Liver (tissue), 9 donors: ENCODE results near the gene CCL16. TPM values are rescaled to one million over a fixed set of nuclear protein-coding genes. Genes with fewer than 3 reads are reported as not detected.

Source experiments
- DNase-seq: peaks from one replicate; pipeline ENCODE4 v3.0.0-alpha.2; 2017; ENCODE audit warnings: low spot score
- H3K27ac ChIP-seq, 2 donors: one replicate each; pipeline ENCODE4 v1.7.0; 2013; ENCODE audit warnings: inconsistent platforms in 2 of 2, low read length in 2 of 2, control low read depth in 1 of 2, low read depth in 1 of 2, mild to moderate bottlenecking in 1 of 2
- H3K27me3 ChIP-seq, 4 donors: one replicate each; pipeline versions ENCODE4 v1.6.1 to v1.7.0; 2013; ENCODE audit warnings: low read length in 3 of 4, inconsistent platforms in 1 of 4, mild to moderate bottlenecking in 1 of 4, moderate library complexity in 1 of 4; ENCODE audit not compliant: control insufficient read depth in 4 of 4, insufficient read depth in 4 of 4
- H3K36me3 ChIP-seq, 4 donors: one replicate each; pipeline versions ENCODE4 v1.6.1 to v1.7.0; 2013; ENCODE audit warnings: low read length in 3 of 4, mild to moderate bottlenecking in 3 of 4, low read depth in 1 of 4, moderate library complexity in 1 of 4; ENCODE audit not compliant: control insufficient read depth in 4 of 4, insufficient read depth in 3 of 4
- H3K4me1 ChIP-seq, 4 donors: one replicate each; pipeline versions ENCODE4 v1.6.1 to v1.7.0; 2013; ENCODE audit warnings: low read length in 3 of 4, mild to moderate bottlenecking in 3 of 4, moderate library complexity in 1 of 4; ENCODE audit not compliant: control insufficient read depth in 4 of 4, insufficient read depth in 4 of 4
- H3K4me3 ChIP-seq, 3 donors: one replicate each; pipeline versions ENCODE4 v1.6.1 to v1.7.0; 2013; ENCODE audit warnings: low read length in 3 of 3, control low read depth in 1 of 3, low read depth in 1 of 3, mild to moderate bottlenecking in 1 of 3
- H3K9ac ChIP-seq, 2 donors: one replicate each; pipeline ENCODE4 v1.7.0; 2013; ENCODE audit warnings: low read length in 2 of 2, mild to moderate bottlenecking in 2 of 2, moderate library complexity in 2 of 2, control low read depth in 1 of 2, low read depth in 1 of 2
- H3K9me3 ChIP-seq, 4 donors: one replicate each; pipeline versions ENCODE4 v1.6.1 to v1.7.0; 2013; ENCODE audit warnings: low read length in 3 of 4; ENCODE audit not compliant: control insufficient read depth in 4 of 4
- ATF3 ChIP-seq: IDR thresholded peaks from 2 replicates; pipeline ENCODE4 v1.6.1; 2016; ENCODE audit warnings: antibody characterized with exemption
- CTCF ChIP-seq: fragments of 150-350 bp; IDR thresholded peaks from 2 replicates; pipeline ENCODE4 v1.5.1; 2017; ENCODE audit warnings: improper control_type of control experiment, low read depth, low read length; ENCODE audit not compliant: missing input control
- EGR1 ChIP-seq, 2 donors: IDR thresholded peaks; 2 replicates each; pipeline ENCODE4 v1.6.1; 2016 to 2018; ENCODE audit warnings: antibody characterized with exemption in 2 of 2, low read depth in 2 of 2
- FOXA1 ChIP-seq: IDR thresholded peaks from 2 replicates; pipeline ENCODE4 v1.6.1; 2016; ENCODE audit warnings: antibody characterized with exemption
- FOXA2 ChIP-seq: IDR thresholded peaks from 2 replicates; pipeline ENCODE4 v1.6.1; 2016; ENCODE audit warnings: antibody characterized with exemption
- GABPA ChIP-seq, 2 donors: IDR thresholded peaks in 1 of 2; conservative IDR thresholded peaks in 1 of 2; 2 replicates each; pipeline ENCODE4 v1.6.1; 2016; ENCODE audit warnings: antibody characterized with exemption in 2 of 2, mild to moderate bottlenecking in 1 of 2, moderate library complexity in 1 of 2
- HNF4A ChIP-seq, 2 donors: conservative IDR thresholded peaks; 2 replicates each; pipeline ENCODE4 v1.6.1; 2016; ENCODE audit warnings: antibody characterized with exemption in 2 of 2, mild to moderate bottlenecking in 2 of 2
- HNF4G ChIP-seq: IDR thresholded peaks from 2 replicates; pipeline ENCODE4 v1.6.1; 2016; ENCODE audit warnings: antibody characterized with exemption
- JUND ChIP-seq, 2 donors: IDR thresholded peaks; 2 replicates each; pipeline ENCODE4 v1.6.1; 2016; ENCODE audit warnings: antibody characterized with exemption in 2 of 2
- MAX ChIP-seq: IDR thresholded peaks from 2 replicates; pipeline ENCODE4 v1.6.1; 2016; ENCODE audit warnings: antibody characterized with exemption
- NR2F2 ChIP-seq: IDR thresholded peaks from 2 replicates; pipeline ENCODE4 v1.6.1; 2016; ENCODE audit warnings: antibody characterized with exemption
- RAD21 ChIP-seq, 2 donors: IDR thresholded peaks; 2 replicates each; pipeline ENCODE4 v1.6.1; 2016; ENCODE audit warnings: antibody characterized with exemption in 2 of 2, mild to moderate bottlenecking in 2 of 2
- REST ChIP-seq: IDR thresholded peaks from 2 replicates; pipeline ENCODE4 v1.6.1; 2016; ENCODE audit warnings: antibody characterized with exemption, mild to moderate bottlenecking
- RXRA ChIP-seq, 2 donors: IDR thresholded peaks; 2 replicates each; pipeline ENCODE4 v1.6.1; 2017 to 2018; ENCODE audit warnings: antibody characterized with exemption in 2 of 2, mild to moderate bottlenecking in 1 of 2
- TAF1 ChIP-seq: conservative IDR thresholded peaks from 2 replicates; pipeline ENCODE4 v1.6.1; 2016; ENCODE audit warnings: antibody characterized with exemption, mild to moderate bottlenecking
- WGBS: extraction: QIAGEN DNeasy Blood & Tissue Kit; methylation state at CpG from one replicate; pipeline ENCODE4 v1.1.7; 2013; 5-methylcytosine and 5-hydroxymethylcytosine counted together
- polyA plus RNA-seq, 2 donors: library from polyadenylated mRNA; stranded (reverse) in 1 of 2; unstranded in 1 of 2; fragments of 200-250 nt in 1 of 2; fragments of >200 nt in 1 of 2; fragmentation: Nextera tagmentation in 1 of 2; extraction: Ambion mirVana in 1 of 2; gene quantifications; one replicate each; pipeline versions ENCODE4 v1.2.1 to v1.2.3, GENCODE V29; 2013 to 2015
- total RNA-seq, 2 donors: library from RNA; depleted of rRNA; stranded (reverse); fragments of >200 nt; gene quantifications; one replicate each; pipeline ENCODE4 v1.2.3, GENCODE V29; 2014
- donor health status: healthy.
- donor health status: healthy.
- donor health status: healthy.
- donor health status: healthy.
- donor health status: healthy.

CCL16 gene
- total and polyA plus RNA-seq, 4 donors: 0.65 to 22.3 (median 14.9) TPM

GRCh38 chr17:35978346-35978745 lies 3.0 kb downstream of the CCL16 start:
- Histone ChIP-seq H3K4me3 (no peak overlapping the region), H3K27ac (peak overlapping the region; percentile 3 to 27), H3K4me1 (peaks cover 20 to 70% (median 60%) of the 10 kb centered on the region in 4 donors), H3K27me3 (no peaks in the 10 kb centered on the region), H3K9ac (no peak overlapping the region), H3K36me3 (peaks cover 0 to 7% (median 2%) of the 10 kb centered on the region in 4 donors), H3K9me3 (no peaks in the 10 kb centered on the region)
- no peak for DNase-seq
- WGBS: 64% methylated on average over 3 of the region's 3 CpGs
- TF ChIP-seq NR2F2 (no peak), CTCF (no peak), HNF4G (no peak), RXRA (IDR thresholded peaks at IDR 0.05) (no peak), HNF4A (conservative IDR thresholded peaks at IDR 0.05) (no peak), EGR1 (IDR thresholded peaks at IDR 0.05; ENCODE audit: low read depth in 2 of 2) (no peak), GABPA (IDR thresholded peaks at IDR 0.05 in 1 of 2, conservative IDR thresholded peaks at IDR 0.05 in 1 of 2) (no peak), RAD21 (IDR thresholded peaks at IDR 0.05) (no peak), FOXA2 (no peak), JUND (IDR thresholded peaks at IDR 0.05) (no peak), ATF3 (no peak), FOXA1 (no peak), MAX (no peak), REST (no peak), TAF1 (no peak)

GRCh38 chr17:35977509-35977908 lies 3.8 kb downstream of the CCL16 start:
- Histone ChIP-seq H3K27me3 (no peaks in the 10 kb centered on the region), H3K9me3 (no peaks in the 10 kb centered on the region), H3K4me3 (no peak overlapping the region), H3K4me1 (peaks cover 21 to 76% (median 67%) of the 10 kb centered on the region in 4 donors), H3K36me3 (peaks cover 0 to 7% (median 2%) of the 10 kb centered on the region in 4 donors), H3K27ac (peak overlapping the region in 1 of 2 donors; percentile 33), H3K9ac (no peak overlapping the region)
- 90% methylated on average over 7 of the region's 7 CpGs for WGBS
- DNase-seq: no peak
- TF ChIP-seq REST (no peak), JUND (IDR thresholded peaks at IDR 0.05) (no peak), FOXA2 (no peak), NR2F2 (no peak), FOXA1 (no peak)
